Measurements from ENCODE around the gene IL2RA. TPM values are rescaled to one million over a fixed set of nuclear protein-coding genes. Genes with fewer than 3 reads are reported as not detected.

IL2RA gene
- total RNA-seq, 1 experiment from 2014 or later: not detected

DNA sequence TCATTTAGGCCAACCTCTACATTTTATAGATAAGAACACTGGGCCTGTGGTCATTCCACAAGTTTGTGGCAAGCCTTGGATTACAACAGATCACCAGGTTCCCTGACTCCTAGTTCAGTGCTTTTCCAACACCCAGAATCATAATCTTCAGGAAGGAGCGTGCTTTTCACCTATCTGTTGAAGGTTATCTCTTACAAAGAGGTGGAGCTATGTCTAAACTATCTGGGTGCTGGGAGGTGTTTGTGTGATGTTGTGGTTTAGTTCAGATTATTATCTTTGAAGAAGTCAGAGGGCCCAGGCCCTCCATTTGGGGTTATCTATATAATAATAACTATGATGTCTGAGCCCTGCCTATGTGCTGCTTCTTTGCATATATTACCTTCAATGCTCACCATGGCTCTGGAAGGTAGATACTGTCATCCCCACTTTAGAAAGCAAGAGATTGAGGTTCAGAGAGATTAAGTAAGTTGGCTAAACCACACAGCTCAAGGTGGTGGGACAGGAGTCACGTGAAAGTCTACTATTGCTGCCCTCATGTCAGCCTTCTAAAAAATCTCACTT lies 24.0 kb downstream of the IL2RA start:
- no TSS peak for BruUV-seq (replicated peaks)
- Mint-ChIP-seq H3K27me3 (ENCODE audit: unreplicated experiment) (peaks cover 58% of the 10 kb centered on the region), H3K4me3 (ENCODE audit: low read depth, unreplicated experiment) (no peak overlapping the region), H3K36me3 (ENCODE audit: insufficient read depth, unreplicated experiment) (no peaks in the 10 kb centered on the region), H3K27ac (ENCODE audit: unreplicated experiment) (no peak overlapping the region), H3K9me3 (ENCODE audit: low read depth, unreplicated experiment) (no peaks in the 10 kb centered on the region), H3K4me1 (ENCODE audit: low read depth, unreplicated experiment) (no peaks in the 10 kb centered on the region)
- DNase-seq: no peak
- TF ChIP-seq, protein P1, sequence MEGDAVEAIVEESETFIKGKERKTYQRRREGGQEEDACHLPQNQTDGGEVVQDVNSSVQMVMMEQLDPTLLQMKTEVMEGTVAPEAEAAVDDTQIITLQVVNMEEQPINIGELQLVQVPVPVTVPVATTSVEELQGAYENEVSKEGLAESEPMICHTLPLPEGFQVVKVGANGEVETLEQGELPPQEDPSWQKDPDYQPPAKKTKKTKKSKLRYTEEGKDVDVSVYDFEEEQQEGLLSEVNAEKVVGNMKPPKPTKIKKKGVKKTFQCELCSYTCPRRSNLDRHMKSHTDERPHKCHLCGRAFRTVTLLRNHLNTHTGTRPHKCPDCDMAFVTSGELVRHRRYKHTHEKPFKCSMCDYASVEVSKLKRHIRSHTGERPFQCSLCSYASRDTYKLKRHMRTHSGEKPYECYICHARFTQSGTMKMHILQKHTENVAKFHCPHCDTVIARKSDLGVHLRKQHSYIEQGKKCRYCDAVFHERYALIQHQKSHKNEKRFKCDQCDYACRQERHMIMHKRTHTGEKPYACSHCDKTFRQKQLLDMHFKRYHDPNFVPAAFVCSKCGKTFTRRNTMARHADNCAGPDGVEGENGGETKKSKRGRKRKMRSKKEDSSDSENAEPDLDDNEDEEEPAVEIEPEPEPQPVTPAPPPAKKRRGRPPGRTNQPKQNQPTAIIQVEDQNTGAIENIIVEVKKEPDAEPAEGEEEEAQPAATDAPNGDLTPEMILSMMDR (IDR thresholded peaks at IDR 0.05; ENCODE audit: unreplicated experiment): no peak
- CTCF ChIA-PET: no interaction called here
- intact Hi-C loops (cut with micrococcal nuclease; ENCODE audit: unreplicated experiment): no loop called here

DNA sequence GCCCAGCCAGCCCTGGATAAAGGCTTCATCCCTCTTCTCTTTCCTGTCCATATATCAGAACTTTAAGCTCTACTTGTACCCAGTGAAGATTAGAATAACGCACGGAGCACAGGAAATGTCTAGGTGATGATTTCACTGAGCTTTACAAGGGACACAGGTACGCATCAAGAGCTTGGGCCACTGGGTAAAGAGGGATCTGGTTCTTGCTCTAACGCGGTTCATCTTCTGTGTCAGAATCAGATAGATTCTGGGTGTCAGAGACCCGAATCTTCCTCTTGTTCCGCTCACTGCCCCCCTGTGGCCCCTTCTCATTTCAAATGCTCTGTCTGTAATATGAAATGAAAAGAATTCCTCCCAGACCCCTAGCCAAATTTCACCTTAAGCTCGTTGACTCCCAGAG lies 24.7 kb downstream of the IL2RA start:
- intact Hi-C loops (cut with micrococcal nuclease; ENCODE audit: unreplicated experiment): no loop called here
- DNase-seq: no peak
- TF ChIP-seq, protein P1 (IDR thresholded peaks at IDR 0.05; ENCODE audit: unreplicated experiment): no peak
- Mint-ChIP-seq H3K9me3 (ENCODE audit: low read depth, unreplicated experiment) (no peaks in the 10 kb centered on the region), H3K27me3 (ENCODE audit: unreplicated experiment) (peaks cover 51% of the 10 kb centered on the region), H3K4me1 (ENCODE audit: low read depth, unreplicated experiment) (no peaks in the 10 kb centered on the region), H3K36me3 (ENCODE audit: insufficient read depth, unreplicated experiment) (no peaks in the 10 kb centered on the region), H3K27ac (ENCODE audit: unreplicated experiment) (no peak overlapping the region), H3K4me3 (ENCODE audit: low read depth, unreplicated experiment) (no peak overlapping the region)
- CTCF ChIA-PET: no interaction called here
- BruUV-seq (replicated peaks): no TSS peak

DNA sequence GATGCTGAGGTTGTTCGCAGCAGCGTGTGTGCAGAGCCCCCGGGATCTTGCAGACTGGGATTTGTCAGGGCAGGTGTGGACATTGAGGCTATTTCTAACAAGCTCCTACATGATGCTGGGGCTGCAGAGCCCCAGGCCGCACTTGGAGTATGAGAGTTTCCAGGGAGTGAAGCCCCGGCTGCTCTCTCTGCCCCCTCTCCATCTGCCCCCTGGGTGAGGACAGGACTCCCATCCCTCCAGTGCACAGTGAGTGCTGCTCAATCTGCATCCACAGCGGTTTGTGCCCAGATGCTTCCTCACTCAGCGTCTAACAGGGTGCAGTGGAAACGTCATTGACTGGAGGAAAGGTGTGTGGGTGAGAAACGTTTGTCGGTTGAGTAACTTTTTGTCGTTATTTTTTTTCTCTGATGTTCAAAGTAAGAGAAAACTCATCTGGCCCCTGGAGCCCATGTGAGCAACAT lies 25.3 kb downstream of the IL2RA start:
- intact Hi-C loops (cut with micrococcal nuclease; ENCODE audit: unreplicated experiment): no loop called here
- H3K9me3 Mint-ChIP-seq (ENCODE audit: low read depth, unreplicated experiment): no peaks in the 10 kb centered on the region
- H3K4me3 Mint-ChIP-seq (ENCODE audit: low read depth, unreplicated experiment): no peak overlapping the region
- H3K36me3 Mint-ChIP-seq (ENCODE audit: insufficient read depth, unreplicated experiment): no peaks in the 10 kb centered on the region
- CTCF ChIA-PET: no interaction called here
- no TSS peak for BruUV-seq (replicated peaks)
- no peaks in the 10 kb centered on the region for H3K4me1 Mint-ChIP-seq (ENCODE audit: low read depth, unreplicated experiment)
- H3K27ac Mint-ChIP-seq (ENCODE audit: unreplicated experiment): no peak overlapping the region
- DNase-seq: no peak
- TF ChIP-seq, protein P1 (IDR thresholded peaks at IDR 0.05; ENCODE audit: unreplicated experiment): no peak
- H3K27me3 Mint-ChIP-seq (ENCODE audit: unreplicated experiment): peaks cover 51% of the 10 kb centered on the region

DNA sequence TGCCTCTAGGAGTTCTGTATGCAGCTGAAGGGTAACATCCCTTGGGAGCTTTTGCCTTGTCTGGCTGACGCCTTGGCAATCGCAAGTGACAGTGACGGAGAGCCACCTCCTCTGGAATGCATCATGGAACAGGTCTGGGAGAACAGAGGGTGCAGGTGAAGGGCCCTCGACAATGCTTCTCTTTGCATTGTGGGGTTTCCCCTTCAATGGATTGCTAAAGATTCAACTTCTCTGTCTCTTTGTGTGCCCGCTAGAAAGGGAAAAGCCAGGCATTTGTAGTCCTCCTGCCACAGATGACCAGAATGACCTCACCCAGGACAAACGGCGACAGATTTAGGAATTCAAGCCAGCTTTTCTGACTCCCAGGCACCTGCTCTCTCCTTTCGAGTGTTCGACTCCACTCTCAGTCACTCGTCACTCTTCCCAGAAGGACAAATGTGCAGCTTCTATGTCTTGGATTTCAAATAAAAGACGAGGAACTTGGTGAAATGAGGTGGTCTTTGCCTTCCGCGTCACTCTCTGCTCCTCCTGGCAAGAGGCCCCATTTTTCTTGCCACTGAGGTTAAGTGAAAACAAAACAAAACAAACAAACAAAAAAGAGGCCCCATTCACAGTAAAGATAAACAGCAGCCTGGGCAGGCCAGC lies 26.1 kb downstream of the IL2RA start:
- Mint-ChIP-seq H3K4me3 (ENCODE audit: low read depth, unreplicated experiment) (no peak overlapping the region), H3K4me1 (ENCODE audit: low read depth, unreplicated experiment) (no peaks in the 10 kb centered on the region), H3K27me3 (ENCODE audit: unreplicated experiment) (peaks cover 51% of the 10 kb centered on the region), H3K9me3 (ENCODE audit: low read depth, unreplicated experiment) (no peaks in the 10 kb centered on the region), H3K27ac (ENCODE audit: unreplicated experiment) (no peak overlapping the region), H3K36me3 (ENCODE audit: insufficient read depth, unreplicated experiment) (no peaks in the 10 kb centered on the region)
- intact Hi-C loops (cut with micrococcal nuclease; ENCODE audit: unreplicated experiment): no loop called here
- no TSS peak for BruUV-seq (replicated peaks)
- CTCF ChIA-PET: no interaction called here
- no peak for DNase-seq
- TF ChIP-seq, protein P1 (IDR thresholded peaks at IDR 0.05; ENCODE audit: unreplicated experiment): no peak
